ENCODE data around the gene MOSMO.
"Not testable (repeated sequence)": the region's sequence is repeated elsewhere in the genome, so short reads cannot be mapped to it uniquely, and the experiment has no call there.

Gene MOSMO

DNA sequence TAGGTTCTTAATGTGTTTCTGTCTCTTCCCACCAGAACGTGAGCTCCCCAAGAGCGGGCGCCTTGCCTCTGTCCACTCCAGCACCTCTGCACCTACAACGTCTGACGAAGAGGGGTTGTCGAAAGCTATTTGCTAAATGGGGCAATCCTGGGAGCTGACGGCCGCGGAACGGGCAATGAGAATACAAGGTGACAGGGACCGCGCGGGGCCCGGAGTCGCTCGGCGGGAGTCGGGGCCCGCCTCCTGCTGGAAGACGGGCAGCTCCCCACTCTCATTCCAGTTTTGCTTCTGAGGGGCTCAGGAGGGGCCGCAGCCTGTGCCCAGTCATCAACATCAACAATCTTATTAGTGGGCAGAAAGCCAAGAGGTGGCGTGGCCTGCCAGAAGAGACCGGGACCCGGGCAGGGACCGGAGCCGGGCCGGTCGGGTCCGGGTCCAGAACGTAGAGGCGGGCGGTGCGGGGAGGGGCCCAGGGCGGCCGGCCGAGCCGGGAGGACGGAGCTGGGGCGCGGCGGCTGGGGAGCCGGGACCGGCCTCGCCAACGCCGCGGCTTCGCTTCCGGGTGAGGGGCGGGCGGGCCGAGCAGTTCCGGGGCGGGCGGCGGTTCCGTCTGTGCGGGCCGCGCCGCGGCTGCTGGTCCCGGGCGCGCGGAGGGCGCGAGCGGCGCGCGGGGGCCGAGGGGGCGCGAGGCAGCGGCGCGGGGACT lies at the start of gene MOSMO:
Gene MOSMO (plus strand): TSS at position 603 of the 706 bp plus-strand sequence. CDS start 191 bp downstream, outside the sequence.
- DNase-seq (ENCODE audit: low read depth), result peak; percentile 45

DNA sequence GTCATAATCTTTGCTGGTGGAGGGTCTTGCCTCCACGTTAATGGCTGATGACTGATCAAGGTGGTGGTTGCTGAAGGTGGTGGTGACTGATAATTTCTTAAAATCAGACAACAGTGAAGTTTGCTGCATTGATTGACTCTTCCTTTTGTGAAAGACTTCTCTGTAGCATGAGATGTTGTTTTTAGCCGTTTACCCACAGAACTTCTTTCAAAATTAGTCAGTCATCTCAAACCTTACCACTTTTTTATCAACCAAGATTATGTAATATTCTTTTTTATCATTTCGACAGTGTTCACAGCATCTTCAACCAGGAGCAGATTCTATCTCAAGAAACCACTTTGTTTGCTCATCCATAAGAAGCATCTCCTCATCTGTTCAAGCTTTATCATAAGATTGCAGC lies 48.9 kb upstream of the MOSMO start:
- DNase-seq (ENCODE audit: low read depth), result no peak

DNA sequence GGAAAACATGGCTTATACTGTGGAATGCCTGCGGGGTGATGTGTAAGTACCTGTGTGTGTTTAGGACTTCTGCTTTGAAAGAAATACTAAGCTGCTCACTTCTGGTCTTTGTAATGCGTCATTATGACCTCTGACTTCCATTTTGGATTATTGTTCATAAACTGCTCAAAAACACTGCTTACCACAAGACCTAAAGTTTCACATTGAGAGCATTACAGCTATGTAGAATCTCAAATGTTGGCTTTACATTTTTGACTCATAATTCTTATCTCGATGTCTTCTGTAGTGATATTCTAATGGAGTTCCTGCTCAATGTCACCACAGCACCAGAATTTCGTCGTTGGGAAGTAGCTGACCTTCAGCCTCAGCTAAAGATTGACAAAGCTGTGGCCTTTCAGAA lies 45.4 kb upstream of the MOSMO start:
- DNase-seq (ENCODE audit: low read depth), result no peak

DNA sequence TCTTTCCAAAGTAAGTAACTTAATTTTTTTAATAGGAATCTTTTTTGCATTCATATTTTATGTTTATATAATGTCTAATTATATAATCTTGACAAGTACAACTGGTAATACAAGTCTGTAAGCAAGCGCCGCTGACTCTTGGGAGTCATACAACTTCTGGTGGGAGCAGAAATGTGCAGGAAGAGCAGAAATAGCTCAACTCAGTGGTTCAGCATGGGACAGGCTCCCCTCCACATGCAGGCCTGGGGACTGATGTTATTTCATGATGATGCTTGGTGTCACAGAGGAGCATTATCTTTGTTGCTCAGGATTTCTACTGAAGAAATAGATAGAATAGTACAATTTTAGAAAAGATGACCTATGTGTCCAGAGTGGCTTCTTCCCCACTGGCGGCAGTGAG lies 44.0 kb upstream of the MOSMO start:
- DNase-seq (ENCODE audit: low read depth), result no peak

DNA sequence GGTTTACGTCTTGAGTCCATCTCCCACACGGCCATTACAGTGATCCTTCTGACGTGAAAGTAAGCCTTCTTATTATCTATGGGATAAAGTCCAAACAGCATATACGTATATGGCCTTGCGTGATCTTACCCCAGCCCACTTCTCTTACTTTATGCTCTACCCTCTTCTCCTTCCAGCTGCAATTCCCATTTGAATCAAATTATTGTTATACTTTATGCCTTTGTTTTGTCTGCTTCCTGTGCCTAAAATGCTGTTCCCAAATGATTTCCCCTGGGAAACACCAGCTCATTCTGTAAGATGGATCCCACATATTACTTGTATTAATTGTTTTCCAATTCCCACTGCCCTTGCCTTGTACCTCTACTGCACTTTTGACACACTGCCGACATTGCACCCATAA lies 43.6 kb upstream of the MOSMO start:
- no peak for DNase-seq (ENCODE audit: low read depth)

DNA sequence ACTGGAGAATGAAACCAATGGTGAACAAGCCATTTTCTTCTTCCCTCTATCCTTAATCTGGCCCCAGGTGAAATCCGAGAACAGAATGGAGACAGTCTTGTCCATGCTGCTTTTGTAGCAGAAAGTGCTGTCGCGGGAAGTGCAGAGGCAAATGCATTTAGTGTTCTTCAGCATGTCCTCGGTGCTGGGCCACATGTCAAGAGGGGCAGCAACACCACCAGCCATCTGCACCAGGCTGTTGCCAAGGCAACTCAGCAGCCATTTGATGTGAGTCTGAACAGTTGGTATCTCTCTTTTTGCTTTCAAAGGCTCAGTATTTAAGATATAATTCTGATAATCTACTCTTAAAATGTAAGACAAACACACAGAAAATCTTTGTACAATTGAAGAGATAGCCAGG lies 36.1 kb upstream of the MOSMO start:
- no peak for DNase-seq (ENCODE audit: low read depth)

DNA sequence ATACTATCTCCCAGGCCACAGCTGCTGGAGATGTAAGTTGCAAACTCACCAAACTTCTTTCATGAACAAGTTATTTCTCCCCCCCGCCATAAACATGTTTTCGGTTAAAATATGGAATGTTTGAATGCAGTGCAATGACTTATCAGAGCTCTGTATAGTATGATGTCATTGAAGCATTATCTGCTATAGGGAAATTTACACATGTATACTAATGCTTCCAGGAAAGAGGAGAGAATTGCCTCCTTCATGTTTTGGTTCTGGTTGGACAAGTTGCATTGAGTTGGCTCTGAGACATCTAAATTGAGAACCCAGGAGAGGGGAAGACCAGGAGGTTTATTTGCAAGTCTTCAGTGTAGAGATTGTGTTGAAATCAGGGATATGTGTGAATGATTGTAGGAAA lies 34.0 kb upstream of the MOSMO start:
- no peak for DNase-seq (ENCODE audit: low read depth)

DNA sequence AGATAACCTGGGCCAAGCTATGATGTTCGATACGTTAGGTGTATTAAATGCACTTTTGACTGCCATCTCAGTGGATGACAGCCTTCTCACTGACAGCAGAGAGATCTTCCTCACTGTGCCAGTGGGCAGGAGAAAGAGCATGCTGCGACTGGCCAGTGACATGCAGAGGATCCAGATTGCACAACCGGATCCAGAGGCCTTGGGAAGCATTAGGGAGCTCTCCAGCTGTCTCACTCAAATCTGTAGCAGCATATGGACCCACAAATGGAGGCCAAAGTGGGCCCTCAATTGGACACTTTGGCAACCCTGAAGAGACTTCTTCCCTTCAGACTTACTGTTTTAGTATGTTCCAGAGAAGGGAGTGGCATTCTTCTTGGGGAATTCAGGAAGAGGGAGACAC lies 27.9 kb upstream of the MOSMO start:
- no peak for DNase-seq (ENCODE audit: low read depth)

DNA sequence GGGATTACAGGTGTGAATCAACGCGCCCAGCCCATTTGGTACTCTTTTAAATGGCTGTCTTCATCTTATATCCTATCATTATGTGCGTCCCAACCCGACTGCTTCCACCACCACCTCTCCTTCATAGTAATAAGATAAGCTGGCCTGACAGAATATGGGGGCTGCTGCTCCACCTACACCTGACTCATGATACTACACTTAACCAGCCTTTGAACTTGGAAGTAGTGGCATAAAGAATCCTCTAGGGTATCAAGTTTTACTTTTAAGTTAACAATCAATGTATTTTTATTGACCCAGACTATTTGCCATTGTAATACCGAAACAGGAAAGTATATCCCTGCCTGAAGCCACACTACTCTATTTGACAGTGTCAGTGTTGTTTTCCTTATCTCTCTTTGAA lies 25.8 kb upstream of the MOSMO start:
- no peak for DNase-seq (ENCODE audit: low read depth)

DNA sequence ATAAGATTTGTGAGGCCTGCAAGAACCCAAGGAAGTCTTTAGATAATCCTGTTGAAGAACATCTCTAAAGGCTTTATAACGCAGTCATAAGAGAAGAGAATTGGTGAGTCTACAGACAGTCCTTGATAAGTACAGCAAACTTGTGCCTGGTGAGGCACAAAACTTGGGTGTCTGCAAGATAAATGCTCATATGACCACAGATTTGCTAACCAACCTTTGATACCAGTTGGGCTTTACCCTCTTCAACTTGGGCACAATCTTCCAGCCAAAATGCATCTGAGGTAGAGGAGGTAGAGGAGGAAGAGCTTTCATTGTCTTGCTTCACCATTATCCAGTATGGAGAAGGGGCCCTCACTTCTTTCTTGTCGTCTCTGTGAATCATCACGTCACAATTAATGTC lies 23.8 kb upstream of the MOSMO start:
- DNase-seq (ENCODE audit: low read depth), result no peak

DNA sequence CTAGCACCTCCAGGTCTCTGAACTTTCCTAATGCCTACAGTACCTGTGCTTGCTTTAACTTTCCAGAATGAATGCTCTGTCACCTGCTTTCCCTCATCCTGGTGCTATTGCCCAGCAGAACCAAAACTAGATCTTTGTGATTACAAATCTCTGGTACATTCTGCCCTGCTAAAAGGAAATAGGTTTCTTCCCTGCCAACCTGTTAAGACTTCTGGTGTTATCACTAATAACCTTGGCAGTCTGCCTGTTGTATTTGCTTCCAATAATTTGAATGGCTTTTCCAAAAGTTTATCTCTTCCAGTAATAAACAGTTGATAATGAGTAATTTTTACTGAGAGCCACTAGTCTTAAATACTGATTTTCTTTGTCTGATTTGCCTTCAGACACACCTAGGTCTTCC lies 22.4 kb upstream of the MOSMO start:
- no peak for DNase-seq (ENCODE audit: low read depth)

DNA sequence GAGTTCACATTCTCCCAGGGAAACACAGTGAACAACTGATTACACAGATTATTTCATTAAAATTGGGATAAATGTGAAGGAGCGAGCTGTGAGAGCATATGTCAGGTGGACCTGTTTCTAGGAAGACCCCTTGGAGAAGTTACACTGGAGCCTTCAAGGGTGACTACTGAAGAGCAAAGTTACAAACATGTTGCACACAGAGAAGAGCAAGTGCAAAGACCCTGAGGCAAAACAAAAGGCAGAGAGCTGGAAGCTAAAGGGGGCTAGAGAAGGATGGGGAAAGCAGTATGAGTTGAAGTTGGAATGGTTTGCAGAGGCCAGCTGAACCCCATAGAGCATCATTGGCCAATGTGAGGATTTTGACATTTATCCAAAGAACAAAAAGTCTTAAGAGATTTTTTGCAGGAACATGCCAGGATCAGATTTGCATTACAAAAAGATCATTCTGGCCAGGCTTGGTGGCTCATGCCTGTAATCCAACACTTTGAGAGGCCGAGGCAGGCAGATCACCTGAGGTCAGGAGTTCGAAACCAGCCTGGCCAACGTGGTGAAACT lies 21.1 kb upstream of the MOSMO start:
- no peak for DNase-seq (ENCODE audit: low read depth)

DNA sequence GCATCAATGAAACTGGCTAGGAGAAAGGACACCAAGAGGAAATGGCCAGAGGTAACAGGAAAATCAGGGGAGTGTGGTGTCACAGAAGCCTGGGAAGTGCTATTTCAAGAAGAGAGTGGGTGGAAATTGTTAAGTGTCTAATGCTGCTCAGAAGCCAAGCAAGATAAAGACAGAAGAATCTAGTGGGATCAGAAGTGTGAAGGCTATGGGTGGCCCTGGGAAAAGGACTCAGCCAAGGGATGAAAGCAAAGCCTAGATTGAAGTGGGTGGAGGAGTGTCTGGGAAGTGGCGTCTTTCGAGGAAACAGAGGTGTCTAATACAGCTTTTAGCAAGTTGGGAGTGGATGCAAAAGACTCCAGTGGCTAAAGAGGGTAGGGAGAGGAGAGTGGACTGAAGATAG lies 20.4 kb upstream of the MOSMO start:
- no peak for DNase-seq (ENCODE audit: low read depth)

DNA sequence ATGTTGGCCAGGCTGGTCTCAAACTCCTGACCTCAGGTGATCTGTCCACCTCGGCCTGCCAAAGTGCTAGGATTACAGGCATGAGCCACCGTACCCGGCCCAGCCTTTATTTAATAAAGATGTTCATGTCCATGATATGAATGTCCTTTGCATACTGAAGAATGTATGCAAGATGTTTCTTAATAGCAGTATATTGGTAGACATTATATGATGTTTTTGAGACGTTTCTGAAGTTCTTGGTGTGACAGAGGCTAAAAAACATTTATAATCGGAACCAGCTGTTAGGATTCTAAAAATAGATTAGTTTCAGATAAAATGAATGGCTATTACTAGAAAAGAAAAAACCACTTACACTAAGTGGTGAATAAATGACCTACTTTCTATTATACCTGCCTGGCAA lies 18.8 kb upstream of the MOSMO start:
- no peak for DNase-seq (ENCODE audit: low read depth)

DNA sequence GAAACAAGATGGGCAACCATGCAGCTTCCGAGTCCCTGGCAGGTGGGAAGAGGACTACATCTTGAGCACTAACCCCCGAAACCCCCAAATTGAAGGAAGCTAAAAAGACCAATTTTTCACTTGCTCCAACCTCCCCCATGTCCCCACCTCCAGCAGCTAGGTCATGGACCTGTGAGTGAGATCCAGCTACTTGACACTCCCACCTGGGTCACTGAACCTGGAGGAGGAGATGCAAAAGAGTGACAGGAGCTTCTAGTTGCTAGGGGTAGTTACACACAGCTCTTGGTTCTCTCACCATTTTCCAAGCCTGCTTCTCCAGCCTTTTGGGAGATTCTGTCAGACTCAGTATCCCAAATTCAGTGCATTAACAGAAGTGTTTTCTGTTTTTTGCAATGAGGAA lies 18.2 kb upstream of the MOSMO start:
- DNase-seq (ENCODE audit: low read depth), result no peak

DNA sequence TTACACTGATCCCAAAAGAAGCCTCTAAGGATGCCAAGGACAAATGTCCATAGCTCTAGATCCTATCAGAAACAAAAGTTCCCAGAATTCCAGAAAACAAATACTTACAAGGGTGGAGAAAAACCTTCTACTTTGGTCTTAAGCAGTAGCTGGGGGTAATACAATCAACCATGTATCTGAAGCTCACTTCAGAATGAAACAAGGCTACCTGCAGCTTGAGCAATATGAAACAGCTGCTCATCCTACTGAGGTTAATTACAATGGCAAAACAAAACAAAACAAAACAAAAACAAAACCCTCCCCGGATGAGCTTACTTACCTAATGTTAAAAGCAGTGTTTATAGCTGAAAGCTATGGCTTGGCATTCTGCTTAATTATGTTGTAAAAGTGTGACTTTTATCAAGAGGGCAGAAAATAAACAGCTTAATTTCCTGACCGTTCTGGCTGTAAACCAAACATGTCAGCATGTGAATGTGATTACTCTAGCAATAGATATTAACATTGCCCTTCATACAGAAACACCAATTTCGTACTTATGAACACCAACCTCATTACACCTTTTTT lies 17.4 kb upstream of the MOSMO start:
- DNase-seq (ENCODE audit: low read depth), result no peak

DNA sequence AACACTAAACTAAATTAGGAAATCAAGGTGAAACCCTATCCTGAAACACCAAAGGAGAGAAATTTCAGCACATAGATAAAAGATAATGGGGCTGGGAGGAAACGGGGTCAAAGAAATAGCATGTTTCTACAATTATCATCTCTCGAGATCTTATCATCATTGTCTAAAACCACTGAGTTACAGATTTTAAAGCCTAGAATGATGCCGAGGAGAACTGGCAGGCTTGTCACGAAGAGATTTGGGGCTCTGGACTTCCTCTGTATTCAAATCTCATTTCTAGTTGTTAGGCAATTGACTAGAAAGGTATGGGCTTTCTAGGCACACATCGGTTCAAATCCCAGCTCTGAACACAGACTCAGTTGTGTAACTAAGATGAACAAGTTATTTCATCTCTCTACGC lies 16.3 kb upstream of the MOSMO start:
- no peak for DNase-seq (ENCODE audit: low read depth)

DNA sequence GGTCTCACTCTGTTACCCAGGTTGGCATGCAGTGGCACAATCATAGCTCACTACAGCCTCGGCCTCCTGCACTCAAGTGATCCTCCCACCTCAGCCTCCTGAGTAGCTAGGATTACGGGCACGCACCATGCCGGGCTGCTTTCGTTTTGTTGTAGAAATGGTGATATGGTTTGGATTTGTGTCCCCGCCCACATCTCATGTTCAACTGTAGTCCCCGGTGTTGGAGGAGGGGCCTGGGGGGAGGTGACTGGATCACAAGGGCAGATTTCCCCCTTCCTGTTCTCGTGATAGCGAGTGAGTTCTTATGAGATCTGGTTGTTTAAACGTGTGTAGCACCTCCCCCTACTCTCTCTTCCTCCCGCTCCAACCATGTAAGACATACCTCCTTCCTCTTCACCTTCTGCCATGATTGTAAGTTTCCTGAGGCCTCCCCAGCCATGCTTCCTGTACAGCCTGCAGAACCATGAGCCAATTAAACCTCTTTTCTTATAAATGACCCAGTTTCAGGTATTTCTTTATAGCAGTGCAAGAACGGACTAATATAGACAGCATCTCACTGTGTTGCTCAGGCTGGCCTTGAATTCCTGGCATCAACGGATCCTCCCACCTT lies 12.9 kb upstream of the MOSMO start:
- DNase-seq (ENCODE audit: low read depth), result no peak

DNA sequence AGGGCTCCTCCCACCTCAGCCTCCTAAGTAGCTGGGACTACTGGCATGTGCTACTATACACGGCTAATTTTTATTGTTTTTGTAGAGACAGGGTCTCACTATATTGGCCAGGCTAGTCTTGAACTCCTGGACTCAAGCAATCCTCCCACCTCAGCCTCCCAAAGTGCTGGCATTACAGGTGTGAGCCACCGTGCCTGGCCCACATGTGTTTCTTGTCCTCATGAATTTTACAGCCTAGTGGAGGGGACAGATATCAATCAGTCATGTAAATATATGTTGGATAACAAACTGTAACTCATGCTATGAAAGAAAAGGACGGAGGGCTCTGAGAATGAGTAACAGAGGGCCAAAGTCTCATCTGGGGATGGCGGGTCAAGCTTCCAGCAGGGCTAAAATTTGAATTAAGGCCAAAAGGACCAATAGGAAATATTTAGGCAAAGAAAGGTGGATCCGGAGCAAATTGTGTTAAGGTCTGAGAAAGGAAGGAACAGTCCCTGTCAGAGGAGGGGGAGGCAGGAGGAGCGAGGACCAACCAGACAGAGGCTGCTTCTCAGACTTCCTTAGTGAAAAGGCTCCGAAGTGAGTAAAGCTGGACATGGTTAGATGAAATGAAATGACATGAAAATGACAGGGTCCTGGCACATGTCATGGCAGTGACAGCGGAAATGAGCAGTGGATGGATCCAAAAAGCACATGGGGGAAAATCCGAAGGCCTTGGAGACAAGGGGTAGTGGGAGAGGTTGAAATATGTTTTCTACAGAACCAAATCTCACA lies 10.8 kb upstream of the MOSMO start:
- no peak for DNase-seq (ENCODE audit: low read depth)

DNA sequence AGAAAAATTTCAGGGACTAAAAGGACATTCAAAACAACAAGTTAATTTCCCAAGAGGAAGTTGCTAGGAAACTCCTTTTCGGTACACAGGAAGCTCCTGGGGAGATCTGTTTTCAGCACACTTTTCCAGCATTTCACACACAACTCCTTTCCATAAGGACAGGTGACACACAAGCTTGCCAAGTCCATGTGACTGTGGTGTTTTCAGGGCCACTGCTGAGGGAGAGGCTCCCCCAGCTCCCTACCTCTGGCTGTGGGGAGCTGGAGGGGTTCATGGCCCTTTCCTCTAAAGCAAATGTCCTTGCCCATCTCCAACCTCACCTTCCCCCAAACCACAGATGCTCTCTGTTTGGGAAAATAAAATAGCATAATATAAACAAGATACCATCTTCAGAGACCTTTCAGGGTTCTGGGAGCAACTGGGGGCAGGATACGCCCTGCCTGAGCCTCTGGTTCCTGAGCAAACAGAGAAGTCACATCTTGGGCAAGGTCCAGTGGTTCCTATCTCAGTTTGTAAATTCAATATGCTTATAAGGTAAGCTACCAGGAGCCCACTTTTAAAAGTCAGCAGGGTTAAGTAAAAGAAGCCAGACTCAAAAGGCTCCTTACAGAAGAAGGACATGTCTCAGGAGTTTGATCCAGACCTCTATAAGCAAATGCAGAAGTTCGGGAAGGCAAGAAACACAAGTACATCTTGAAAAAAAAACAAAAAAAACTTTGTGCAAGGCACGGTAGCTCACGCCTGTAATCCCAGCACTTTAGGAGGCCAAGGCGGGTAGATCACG lies 10.0 kb upstream of the MOSMO start:
- no peak for DNase-seq (ENCODE audit: low read depth)

DNA sequence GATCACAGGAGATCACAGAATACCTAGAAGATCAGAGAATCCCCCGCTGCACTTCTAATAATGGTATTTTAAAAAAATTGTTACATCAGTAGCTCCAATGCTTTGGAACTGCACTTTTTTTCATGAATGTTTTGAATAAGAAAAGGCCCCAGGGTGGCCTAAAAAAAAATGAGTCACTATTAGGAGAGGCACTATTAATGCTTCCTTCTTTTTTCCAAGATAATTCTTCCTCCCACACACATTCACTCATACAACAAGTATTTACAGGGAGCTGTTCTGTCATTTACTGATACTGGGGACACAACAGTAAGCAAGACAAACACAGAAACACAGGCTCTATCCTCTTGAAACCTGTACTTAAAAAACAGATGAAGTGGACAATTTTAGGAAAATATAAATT lies 6.3 kb upstream of the MOSMO start:
- no peak for DNase-seq (ENCODE audit: low read depth)

DNA sequence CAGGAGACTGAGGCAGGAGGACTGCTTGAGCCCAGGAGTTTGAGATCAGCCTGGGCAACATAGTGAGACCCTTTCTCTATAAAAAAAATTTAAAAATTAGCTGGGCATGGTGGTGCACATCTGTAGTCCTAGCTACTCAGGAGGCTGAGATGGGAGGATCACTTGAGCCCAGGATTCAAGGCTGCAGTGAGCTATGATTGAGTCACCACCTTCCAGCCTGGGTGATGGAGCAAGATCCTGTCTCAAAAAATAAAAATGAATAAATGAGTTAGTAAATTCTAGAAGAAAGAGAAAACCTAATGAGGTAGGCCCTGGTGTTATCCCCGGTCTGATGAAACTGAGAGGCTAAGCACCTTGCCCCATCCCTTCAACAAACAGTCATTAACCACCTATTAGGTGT lies 5.9 kb upstream of the MOSMO start:
- DNase-seq (ENCODE audit: low read depth), result not testable (repeated sequence)

Data from activated gamma-delta T cell treated with anti-CD3 and anti-CD28 coated beads, Interleukin-2, amount 50 U/mL, for 16 hours (primary cell).